Measurements from ENCODE around the gene CFAP20DC.

CFAP20DC gene

DNA sequence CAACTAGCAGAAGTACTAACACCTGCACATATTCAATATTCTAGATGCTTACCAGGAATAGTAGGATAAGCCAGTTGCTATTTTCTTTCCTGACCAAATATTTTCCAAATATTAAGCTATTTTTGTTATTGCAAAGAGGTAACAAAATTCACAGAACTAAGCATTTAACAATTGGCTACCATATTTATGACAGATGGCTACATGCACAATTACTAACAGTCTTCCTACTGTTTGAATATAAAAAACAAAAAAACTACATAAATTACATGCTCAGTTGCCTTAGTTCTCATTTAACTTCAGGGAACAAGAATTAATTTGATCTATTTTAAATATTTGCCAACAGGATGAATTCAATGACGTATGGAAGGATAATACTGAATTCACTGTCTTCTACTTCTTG, 36.2 kb downstream of the CFAP20DC start:
- H4K20me1 ChIP-seq (ENCODE audit: insufficient read depth, low read length) = no peaks in the 10 kb centered on the region
- H3K79me2 ChIP-seq (ENCODE audit: low read length) = no peaks in the 10 kb centered on the region
- no peak overlapping the region for H3K4me2 ChIP-seq (ENCODE audit: low read depth, low read length)
- no peak overlapping the region for H2AFZ ChIP-seq (ENCODE audit: low read length)
- H3K9me3 ChIP-seq (replicated peaks; ENCODE audit: insufficient read depth, low read length) = no peaks in the 10 kb centered on the region
- no peaks in the 10 kb centered on the region for H3K9me2 ChIP-seq (replicated peaks; ENCODE audit: insufficient read depth, low read length)
- no peaks in the 10 kb centered on the region for H3K36me3 ChIP-seq (replicated peaks; ENCODE audit: insufficient read depth, low read length)
- no peak overlapping the region for H3K9ac ChIP-seq (ENCODE audit: low read length)
- no peak overlapping the region for H3K4me3 ChIP-seq (ENCODE audit: low read length)
- TF ChIP-seq, protein P1, sequence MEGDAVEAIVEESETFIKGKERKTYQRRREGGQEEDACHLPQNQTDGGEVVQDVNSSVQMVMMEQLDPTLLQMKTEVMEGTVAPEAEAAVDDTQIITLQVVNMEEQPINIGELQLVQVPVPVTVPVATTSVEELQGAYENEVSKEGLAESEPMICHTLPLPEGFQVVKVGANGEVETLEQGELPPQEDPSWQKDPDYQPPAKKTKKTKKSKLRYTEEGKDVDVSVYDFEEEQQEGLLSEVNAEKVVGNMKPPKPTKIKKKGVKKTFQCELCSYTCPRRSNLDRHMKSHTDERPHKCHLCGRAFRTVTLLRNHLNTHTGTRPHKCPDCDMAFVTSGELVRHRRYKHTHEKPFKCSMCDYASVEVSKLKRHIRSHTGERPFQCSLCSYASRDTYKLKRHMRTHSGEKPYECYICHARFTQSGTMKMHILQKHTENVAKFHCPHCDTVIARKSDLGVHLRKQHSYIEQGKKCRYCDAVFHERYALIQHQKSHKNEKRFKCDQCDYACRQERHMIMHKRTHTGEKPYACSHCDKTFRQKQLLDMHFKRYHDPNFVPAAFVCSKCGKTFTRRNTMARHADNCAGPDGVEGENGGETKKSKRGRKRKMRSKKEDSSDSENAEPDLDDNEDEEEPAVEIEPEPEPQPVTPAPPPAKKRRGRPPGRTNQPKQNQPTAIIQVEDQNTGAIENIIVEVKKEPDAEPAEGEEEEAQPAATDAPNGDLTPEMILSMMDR (IDR thresholded peaks at IDR 0.05; ENCODE audit: low read length) = no peak
- TF ChIP-seq EZH2phosphoT487 (IDR thresholded peaks at IDR 0.05; ENCODE audit: low read length) (no peak), EZH2 (optimal IDR thresholded peaks at IDR 0.05; ENCODE audit: low read depth, low read length) (no peak)
- DNase-seq = no peak
- no peaks in the 10 kb centered on the region for H3F3A ChIP-seq (ENCODE audit: insufficient read depth, low read length)
- no peaks in the 10 kb centered on the region for H3K4me1 ChIP-seq (ENCODE audit: low read length)
- H3K27ac ChIP-seq (ENCODE audit: low read length) = no peak overlapping the region
- no peaks in the 10 kb centered on the region for H3K27me3 ChIP-seq (replicated peaks; ENCODE audit: insufficient read depth, low read length)

DNA sequence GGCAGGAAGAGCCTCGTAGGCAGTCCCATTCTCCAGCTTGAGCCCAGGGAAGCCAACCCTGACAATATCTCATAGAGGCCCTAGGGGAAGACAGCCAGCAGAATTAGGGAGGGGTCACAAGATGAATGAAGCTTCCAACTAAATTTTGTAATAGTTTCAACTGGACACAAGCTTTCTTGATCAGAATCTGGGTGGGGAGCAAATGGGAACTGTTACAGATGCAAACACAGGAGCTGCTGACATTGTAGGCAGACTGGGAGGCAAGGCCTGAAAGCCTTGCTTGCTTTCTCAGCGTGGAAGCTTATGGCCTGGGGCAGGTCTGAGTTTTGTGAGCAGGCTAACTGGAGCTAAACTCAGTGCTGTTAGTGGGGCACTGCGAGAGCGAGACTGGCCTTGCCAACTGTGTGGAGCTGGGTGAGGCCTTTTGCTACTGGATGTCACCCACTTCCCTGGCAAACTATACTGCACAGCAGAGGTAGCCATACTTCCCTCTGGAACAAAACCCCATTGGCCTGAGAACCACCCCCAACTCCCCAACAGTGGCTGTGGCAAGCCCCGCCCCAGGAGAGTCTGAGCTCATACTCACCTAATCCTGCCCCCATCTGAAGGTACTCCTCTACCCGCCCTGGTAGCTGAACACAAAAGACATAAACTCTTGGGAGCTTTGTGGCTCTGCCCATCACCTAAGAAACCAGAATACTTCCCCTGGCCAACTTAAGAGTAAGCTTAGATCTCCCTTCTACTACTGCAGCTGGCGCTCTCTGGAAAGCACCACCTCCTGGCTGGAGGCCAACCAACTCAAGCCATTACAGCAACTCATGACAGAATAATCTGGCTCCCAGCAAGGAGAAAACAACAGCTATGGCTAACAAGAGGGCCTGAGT, 42.9 kb downstream of the CFAP20DC start:
- no peak overlapping the region for H2AFZ ChIP-seq (ENCODE audit: low read length)
- H3K9ac ChIP-seq (ENCODE audit: low read length) = no peak overlapping the region
- no peaks in the 10 kb centered on the region for H3K4me1 ChIP-seq (ENCODE audit: low read length)
- no peak overlapping the region for H3K4me3 ChIP-seq (ENCODE audit: low read length)
- no peaks in the 10 kb centered on the region for H4K20me1 ChIP-seq (ENCODE audit: insufficient read depth, low read length)
- no peak for TF ChIP-seq EZH2phosphoT487 (IDR thresholded peaks at IDR 0.05; ENCODE audit: low read length)
- TF ChIP-seq EZH2 (optimal IDR thresholded peaks at IDR 0.05; ENCODE audit: low read depth, low read length) = no peak
- TF ChIP-seq, protein P1 (IDR thresholded peaks at IDR 0.05; ENCODE audit: low read length) = no peak
- H3K27ac ChIP-seq (ENCODE audit: low read length) = no peak overlapping the region
- DNase-seq = no peak
- H3F3A ChIP-seq (ENCODE audit: insufficient read depth, low read length) = no peaks in the 10 kb centered on the region
- no peaks in the 10 kb centered on the region for H3K36me3 ChIP-seq (replicated peaks; ENCODE audit: insufficient read depth, low read length)
- no peaks in the 10 kb centered on the region for H3K79me2 ChIP-seq (ENCODE audit: low read length)
- no peak overlapping the region for H3K4me2 ChIP-seq (ENCODE audit: low read depth, low read length)
- H3K9me2 ChIP-seq (replicated peaks; ENCODE audit: insufficient read depth, low read length) = no peaks in the 10 kb centered on the region
- no peaks in the 10 kb centered on the region for H3K9me3 ChIP-seq (replicated peaks; ENCODE audit: insufficient read depth, low read length)
- no peaks in the 10 kb centered on the region for H3K27me3 ChIP-seq (replicated peaks; ENCODE audit: insufficient read depth, low read length)

DNA sequence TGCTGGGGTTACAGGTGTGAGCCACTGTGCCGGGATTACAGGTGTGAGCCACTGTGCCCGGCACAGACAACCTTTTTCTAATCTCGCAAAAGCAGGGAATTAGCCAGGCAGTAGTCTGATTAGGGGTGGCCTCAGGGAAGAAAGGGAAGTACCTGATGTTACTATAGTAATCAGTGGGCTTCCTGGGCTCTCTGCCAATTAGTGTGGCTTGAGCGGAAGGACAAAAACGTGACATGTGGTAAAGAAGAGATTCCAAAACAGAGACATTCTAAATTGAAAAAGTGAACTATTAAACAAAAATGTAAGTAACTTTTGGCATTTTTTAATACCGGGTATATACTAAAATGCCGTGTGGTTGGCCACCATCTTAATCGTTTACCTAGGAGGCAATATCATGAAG, 48.1 kb downstream of the CFAP20DC start:
- no peak overlapping the region for H3K4me3 ChIP-seq (ENCODE audit: low read length)
- H2AFZ ChIP-seq (ENCODE audit: low read length) = no peak overlapping the region
- H3K27me3 ChIP-seq (replicated peaks; ENCODE audit: insufficient read depth, low read length) = no peaks in the 10 kb centered on the region
- no peaks in the 10 kb centered on the region for H3K9me3 ChIP-seq (replicated peaks; ENCODE audit: insufficient read depth, low read length)
- no peaks in the 10 kb centered on the region for H3K79me2 ChIP-seq (ENCODE audit: low read length)
- no peaks in the 10 kb centered on the region for H3K9me2 ChIP-seq (replicated peaks; ENCODE audit: insufficient read depth, low read length)
- no peak for DNase-seq
- H3K27ac ChIP-seq (ENCODE audit: low read length) = no peak overlapping the region
- no peak overlapping the region for H3K9ac ChIP-seq (ENCODE audit: low read length)
- no peak for TF ChIP-seq EZH2phosphoT487 (IDR thresholded peaks at IDR 0.05; ENCODE audit: low read length)
- TF ChIP-seq, protein P1 (IDR thresholded peaks at IDR 0.05; ENCODE audit: low read length) = no peak
- TF ChIP-seq EZH2 (optimal IDR thresholded peaks at IDR 0.05; ENCODE audit: low read depth, low read length) = no peak
- H3F3A ChIP-seq (ENCODE audit: insufficient read depth, low read length) = no peaks in the 10 kb centered on the region
- no peaks in the 10 kb centered on the region for H4K20me1 ChIP-seq (ENCODE audit: insufficient read depth, low read length)
- H3K36me3 ChIP-seq (replicated peaks; ENCODE audit: insufficient read depth, low read length) = no peaks in the 10 kb centered on the region
- H3K4me2 ChIP-seq (ENCODE audit: low read depth, low read length) = no peak overlapping the region
- no peaks in the 10 kb centered on the region for H3K4me1 ChIP-seq (ENCODE audit: low read length)
